NAMALWA (cell line): ENCODE measurements around the gene HSF2.

ENCODE experiments used
- DNase-seq: peaks from one replicate; pipeline ENCODE4 v3.0.0-alpha.2; 2015; ENCODE audit warnings: low spot score

HSF2 gene

DNA sequence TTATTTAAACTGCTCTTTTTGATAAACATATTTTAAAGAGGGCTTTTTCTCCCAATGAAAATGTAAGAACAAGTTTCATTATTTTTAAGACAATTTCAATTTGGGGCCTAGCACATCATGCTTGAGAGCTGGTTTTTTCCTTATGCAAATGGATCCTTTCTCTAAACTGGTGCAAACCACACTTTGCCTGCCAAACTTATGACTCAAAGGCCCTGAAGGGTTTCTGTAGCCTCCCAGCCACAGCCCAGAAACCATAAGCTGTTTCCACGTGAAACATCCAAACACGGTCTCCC, 451 bp upstream of the HSF2 start:
- DNase-seq, result no peak

DNA sequence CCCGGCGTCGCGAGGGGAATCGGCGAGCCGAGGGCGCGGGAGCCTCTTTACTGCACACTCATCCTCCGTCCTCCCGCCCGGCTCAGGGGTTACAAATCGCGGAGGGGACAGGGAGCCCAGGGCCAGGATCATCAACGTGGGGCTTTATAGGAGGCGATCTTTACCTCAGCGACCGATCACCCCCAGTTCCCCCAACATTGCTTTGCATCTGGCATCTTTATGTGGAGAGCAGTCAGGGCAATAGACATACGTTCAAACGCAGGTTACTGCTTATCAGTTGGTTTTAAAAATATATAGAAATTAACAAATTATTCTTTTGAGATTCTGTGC, 634 bp downstream of the HSF2 start:
- DNase-seq, result peak; percentile 42

DNA sequence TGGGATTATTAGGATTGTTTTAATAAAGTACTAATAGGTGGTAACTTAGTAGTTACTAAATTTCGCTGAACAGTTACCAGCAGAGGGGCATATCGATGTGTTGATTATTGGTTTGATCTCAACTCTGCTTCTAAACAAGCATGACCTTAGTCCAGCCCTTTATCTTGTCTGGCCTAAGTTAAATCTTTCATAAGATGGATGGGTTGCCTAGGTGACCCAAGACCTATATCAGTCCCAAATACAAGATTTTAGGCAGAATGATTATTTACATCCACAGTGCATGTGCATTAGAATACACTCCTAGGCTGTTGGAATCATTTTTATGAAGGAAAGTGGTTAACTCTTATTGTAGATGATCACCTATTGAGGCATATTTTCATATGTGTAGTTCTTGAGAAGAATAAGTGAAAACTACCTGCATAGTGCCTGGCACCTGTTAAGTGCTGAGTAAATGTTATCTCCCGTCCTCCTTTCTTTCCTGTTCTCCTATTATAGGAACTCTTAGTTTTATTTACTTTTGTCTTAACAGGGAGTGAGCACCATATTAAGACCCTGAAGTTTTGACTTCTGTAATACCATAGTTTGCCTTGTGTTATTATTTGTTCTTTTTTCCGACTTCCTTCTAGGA, 1.1 kb downstream of the HSF2 start:
- peak; percentile 32 for DNase-seq

DNA sequence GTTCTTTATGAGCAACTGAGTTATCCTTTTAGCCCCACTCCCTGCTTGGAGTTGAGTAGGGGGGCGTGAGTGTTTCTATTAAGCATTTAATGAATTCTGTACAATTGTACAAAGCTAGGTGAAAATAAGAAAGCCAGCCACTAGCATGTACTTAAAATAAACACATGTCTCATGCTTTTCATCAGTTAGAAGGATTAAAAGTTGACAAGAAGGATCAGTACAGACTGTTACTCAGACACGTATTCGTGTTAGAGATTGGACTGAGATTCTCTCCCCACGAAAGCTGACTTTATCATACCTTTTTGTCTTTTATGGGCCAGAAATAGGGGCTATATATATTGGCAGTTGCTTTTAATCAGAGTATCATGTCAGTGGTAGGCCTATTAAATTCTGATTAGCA, 1.7 kb downstream of the HSF2 start:
- DNase-seq, result no peak

DNA sequence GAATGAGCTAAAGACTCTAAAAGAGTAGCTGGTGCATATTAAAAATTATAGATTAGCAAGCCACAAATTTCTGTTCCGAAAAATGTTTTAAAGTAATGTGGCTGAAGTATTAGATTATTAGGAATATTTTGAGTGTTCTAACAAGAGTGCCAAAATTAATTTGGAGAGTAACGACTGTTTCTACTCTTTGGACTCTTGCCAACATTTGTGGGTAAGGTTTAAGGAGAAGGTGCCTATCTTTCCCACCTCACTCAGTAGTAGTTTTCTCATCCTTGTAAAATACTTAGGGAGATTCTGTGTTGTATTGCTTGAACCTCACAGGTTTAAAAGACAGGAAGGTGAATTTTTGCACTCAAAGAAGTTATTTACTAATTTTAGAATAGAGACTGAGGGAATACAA, 5.0 kb downstream of the HSF2 start:
- DNase-seq, result no peak

DNA sequence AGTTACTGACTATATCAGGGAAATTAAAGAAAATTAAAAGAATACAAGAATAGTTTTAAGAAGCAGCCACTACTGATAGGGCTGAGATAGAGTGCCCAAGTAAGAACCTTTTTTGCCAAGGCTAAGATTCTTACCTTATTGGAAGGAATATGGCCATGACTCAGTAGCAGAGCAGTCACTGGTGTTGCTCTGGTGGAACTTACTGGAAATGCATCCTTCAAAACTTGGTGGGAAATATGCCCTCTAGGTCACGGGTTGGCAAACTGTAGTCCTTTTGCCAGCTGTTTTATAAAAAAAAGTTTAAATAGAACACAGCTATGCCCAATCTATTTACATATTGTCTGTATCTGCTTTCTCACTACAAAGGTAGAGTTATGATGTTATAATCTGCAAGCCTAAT, 6.0 kb downstream of the HSF2 start:
- DNase-seq, result peak; percentile 13

DNA sequence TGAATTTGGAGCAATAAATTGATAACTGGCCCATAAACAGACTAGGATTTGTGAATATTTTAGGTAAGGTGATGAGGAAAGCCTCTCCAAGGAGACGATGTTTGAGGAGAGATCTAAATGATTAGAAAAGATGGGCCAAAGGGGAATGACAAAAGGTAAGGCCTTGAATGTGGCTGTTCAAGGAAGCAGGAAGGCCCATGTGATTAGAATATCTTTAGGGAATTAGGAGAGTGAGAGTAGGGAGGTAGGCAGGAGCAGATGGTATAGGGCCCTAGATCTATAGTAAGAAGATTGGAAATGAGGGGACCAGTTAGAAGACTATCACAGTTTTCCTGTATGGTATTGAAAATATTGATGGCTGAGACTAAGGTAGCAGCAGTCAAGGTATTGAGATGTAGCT, 6.7 kb downstream of the HSF2 start:
- DNase-seq, result no peak

DNA sequence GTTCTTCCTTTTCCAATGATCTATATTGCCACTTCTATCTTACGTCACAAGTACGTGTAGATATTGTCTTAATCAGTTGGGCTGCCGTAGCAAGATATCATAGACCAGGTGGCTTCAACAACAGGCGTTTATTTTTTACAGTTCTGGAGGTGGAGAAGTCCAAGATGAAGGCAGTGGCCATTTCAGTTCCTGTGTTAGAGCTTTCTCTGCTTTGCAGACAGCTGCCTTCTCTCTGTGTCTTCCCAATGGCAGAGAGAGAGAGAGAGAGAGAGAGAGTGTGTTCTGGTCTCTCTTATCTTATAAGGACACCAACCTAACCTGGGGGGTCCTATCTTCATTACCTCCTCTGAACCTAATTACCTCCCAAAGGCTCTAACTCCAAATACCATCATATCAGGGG, 8.3 kb downstream of the HSF2 start:
- DNase-seq, result no peak

DNA sequence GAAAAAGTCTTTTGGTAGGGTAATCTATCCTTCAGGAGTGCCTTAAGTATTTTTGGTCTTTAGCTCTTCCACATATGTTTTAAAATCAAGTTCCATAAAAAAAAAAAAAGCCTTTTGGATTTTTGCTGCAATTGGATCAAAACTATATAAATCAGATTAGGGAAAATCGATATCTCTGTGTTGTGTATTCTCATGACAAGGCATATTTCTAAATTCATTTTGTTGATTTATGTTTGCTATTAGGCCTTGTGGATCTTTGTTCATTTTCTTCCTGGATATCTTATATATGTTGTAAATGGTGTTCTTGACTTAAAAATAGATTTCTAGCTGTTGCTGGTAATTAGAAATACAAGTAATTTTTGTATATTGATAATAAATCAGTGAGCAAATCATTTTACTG, 8.8 kb downstream of the HSF2 start:
- DNase-seq, result no peak

DNA sequence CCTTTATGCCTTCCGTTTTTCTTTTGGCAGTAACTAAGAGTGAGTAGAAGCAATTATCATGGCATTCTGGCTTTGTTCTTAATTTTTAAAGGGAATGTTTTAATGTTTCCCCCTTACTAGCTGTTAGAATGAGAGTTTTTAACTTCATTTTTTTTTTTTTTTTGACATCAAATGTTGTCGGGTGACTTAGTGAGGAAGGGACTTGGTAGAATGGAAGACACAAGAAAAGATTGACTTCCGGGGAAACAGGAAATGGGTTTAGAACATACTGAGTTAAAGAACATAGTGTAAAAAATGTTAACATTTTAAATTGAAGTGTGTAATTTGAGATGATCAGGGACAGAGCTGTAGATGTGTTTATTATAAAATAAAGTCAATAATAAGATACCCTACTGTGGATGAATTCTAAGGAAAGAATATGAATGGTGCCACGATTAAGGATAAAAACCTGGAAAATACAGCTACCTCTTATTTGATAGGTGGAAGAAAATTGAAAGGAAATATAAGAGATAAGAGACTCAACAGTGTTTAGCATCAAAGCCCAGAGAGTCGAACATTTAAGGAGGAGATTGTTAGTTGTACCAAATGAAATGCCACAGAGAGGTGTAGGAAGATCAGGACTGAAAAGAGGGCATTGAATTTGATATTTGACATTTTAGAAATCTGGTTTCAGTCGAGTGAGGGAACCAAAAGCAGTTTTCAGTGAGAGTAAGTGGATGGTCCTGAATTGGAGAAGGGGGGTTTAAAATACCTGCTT, 9.4 kb downstream of the HSF2 start:
- DNase-seq, result no peak

DNA sequence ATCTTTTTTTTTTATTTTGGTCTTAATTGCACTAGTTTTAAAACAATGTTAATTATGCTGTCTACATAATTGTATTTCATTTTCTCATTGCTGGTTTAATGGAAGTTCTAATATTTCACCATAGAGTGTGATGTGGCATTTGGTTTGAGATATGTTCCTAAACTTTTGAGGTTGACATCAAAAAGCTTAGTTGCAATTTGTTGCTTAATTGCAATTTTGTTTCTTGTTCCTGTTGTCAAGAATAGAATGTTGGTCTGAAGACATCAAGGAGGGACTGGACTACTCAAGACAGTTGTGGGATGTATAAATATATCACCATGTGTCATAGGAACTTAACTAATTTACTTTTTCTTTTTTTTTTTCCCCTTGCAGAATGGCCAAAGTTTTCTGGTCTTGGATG, 12.5 kb downstream of the HSF2 start:
- DNase-seq, result no peak

DNA sequence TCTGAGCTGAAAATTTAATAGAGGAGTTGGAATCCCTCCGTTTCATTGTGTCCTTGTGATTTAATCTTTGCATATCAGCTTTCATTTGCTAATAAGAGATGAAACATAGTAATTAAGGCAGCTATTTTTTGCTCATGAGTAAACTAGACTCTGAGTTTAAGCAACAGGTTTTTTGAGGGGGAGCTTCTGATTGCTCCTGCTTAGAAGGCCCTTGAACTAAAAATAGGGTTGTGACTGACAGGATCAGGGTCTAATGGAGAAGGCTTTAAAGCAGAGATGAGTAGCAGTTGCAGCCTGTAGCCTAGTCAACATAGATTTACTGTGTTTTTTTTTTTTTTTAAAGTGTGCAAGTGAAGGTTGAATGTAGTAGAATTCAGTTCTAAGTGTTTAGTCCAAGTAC, 17.4 kb downstream of the HSF2 start:
- no peak for DNase-seq

DNA sequence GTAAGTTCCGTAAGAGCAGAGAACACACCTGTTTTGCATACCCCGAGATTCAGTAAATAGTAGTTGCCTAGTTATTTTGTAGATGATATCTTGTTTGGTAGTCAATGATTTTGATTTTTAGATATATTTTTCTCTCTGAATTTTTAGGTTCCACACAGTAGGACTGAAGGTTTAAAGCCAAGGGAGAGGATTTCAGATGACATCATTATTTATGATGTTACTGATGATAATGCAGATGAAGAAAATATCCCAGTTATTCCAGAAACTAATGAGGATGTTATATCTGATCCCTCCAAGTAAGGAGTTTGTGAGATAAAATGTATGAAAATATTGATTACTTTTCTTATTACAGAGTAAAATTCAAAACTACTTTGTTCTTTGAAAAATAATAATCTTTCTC, 22.6 kb downstream of the HSF2 start:
- no peak for DNase-seq

DNA sequence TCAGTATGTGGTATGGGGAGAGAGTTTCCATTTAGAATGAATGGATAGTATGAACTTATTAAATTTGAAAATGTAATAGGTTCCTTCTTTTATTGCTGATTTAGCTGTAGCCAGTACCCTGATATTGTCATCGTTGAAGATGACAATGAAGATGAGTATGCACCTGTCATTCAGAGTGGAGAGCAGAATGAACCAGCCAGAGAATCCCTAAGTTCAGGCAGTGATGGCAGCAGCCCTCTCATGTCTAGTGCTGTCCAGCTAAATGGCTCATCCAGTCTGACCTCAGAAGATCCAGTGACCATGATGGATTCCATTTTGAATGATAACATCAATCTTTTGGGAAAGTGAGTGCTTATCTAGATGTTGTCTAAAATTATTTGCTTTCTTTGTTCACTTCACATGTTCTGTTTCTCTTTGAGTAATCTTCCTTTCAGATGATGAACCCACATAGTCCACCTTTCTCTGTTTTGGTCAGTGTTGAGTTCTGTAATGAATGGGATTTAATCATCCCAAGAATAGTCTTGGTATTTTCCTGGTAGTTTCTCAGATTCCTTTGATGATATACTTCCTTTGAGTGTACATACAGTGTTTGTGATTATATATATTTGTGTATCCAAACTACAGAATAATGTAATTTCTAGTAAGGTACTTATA, 23.3 kb downstream of the HSF2 start:
- DNase-seq, result no peak

DNA sequence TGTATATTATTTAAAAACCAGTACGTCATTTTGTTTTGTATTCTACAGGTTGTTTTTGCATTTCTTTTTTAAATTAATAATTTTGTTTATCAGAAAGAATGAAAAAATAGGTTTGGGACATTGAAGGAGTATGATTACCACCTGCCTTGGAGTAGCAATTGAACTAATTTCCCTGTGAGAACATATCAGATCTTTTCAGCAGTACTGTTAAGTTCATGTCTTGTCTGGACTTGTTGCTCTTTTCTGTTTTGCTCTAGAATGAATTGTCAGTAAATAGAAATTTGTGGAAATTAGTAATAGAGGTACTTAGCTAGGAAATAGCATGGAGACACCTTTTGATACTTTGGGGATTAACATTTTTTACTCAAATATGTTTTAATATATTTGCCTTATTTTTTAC, 24.3 kb downstream of the HSF2 start:
- DNase-seq, result no peak

DNA sequence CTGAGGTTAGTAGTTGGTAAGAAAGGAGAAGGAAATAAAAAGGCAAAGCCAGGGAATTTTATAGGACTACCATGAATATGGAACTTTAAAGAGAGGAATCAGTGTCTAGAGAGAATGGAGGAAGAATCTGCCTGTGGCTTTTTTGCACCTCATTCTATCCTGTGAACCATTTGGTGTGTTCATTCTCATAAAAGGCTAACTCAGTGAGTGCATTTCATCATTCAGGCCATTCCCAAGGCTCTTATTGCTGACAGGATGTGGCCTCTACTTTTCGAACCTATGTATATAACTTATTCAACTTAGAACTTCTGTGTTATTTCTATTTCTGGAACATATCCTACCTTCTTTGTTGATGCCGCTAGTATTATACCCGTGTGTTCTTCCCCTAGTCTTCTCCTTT, 27.1 kb downstream of the HSF2 start:
- DNase-seq, result no peak

DNA sequence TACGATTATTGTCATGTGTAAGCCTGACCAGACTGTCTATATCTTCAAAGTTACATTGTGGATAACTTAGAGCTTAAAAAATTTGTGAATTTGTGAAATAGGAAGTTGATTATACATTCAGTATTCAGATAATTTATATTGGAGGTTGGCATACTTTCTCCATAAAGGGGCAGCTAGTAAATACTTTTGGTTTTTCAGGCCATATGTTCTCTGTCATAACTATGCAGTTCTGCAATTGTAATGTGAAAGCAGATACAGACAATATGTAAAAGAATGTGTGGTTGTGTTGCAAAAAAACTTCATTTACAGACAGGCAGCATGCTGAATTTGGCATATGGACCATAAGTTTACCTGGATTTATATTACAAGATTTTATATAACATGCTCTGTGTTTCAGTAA, 29.3 kb downstream of the HSF2 start:
- DNase-seq, result no peak

DNA sequence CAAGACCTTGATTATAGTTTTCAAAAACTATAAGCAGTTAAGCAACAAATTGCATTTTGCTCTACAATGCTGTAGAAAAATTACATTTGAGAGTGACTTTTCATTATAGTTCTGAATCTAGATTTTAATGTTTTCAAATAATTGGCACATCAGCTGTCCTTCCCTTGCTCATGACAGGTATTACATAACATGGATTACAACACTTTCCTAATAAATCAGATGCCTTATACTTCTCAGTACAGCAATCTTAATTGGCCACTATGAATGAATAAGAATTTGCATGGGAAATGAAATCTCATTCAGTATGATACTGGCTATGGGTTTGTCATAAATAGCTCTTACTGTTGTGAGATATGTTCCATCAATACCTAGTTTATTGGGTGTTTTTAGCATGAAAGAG, 29.9 kb downstream of the HSF2 start:
- no peak for DNase-seq

DNA sequence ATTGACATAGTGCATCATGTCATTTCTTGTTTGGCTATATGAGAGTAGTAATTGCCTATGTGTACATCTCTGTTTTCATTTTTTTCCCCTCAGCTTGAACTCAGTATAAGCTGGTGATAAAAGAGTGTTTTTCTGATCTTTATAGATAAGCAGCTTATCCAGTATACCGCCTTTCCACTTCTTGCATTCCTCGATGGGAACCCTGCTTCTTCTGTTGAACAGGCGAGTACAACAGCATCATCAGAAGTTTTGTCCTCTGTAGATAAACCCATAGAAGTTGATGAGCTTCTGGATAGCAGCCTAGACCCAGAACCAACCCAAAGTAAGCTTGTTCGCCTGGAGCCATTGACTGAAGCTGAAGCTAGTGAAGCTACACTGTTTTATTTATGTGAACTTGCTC, 32.3 kb downstream of the HSF2 start:
- no peak for DNase-seq

DNA sequence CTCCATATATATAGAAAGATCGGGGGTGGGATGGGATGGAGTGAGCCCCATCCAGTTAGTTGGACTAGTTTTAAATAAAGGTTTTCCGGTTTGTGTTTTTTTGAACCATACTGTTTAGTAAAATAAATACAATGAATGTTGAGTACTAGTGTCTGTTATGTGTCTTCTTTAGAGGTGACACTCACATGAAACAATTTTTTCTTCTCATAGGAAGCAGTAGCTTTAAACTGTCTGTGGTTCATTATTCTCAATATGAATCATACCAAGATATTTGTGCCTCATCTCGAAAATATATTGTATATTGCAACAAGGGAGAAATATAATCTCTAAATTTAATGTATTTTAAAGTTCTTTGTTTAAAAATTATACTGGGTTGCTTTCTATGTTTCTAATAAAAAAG, 33.4 kb downstream of the HSF2 start:
- no peak for DNase-seq

DNA sequence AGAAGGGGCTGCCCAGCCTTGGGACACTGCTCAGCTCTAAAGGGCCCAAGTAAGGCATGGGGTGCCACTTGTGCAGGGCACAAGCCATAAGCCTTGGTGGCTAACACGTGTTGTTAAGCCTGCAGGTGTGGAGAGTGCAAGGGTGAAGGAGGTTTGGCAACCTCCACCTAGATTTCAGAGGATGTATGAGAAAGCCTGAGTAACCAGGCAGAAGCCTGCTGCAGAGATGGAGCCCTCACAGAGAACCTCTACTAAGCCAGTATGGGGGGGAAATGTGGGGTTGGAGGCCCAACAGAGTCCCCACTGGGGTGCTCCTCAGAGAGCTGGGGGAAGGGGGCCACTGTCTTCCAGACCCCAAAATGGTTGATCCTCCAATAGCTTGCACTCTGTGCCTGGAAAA, 39.5 kb downstream of the HSF2 start:
- DNase-seq, result no peak

DNA sequence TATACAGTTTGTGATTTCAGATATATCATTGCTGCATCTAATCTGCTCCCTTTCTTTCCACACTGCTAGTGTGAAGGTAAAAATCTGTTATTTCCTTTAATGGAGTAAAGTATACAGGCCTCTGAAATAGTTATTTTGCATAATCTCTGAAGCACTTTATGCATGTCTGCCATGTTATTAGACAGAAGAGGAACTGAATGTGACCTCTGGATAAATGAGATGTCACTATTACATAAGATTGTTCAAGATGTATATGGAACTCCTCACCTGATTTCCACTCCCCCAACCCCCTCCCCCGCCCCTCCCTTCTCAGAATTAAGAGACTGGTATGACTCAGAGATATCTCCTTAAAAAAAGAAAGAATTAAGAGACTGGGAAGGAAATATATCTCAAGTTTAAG, 45.8 kb downstream of the HSF2 start:
- DNase-seq, result no peak

DNA sequence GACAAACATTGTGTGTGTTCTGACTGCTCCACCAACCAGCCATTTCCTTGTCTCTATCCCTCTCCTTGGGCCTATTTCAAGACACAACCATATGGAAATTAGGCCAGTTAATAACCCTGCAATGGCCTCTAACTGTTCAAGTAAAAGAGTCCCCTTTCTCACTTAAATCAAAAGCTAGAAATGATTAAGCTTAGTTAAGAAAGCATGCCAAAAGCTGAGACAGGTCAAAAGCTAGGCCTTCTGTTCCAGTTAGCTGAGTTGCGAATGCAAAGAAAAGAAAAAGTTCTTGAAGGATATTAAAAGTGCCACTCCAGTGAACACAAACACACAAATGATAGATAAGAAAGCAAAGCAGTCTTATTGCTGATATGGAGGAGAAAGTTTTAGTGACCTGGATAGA, 49.6 kb downstream of the HSF2 start:
- no peak for DNase-seq

DNA sequence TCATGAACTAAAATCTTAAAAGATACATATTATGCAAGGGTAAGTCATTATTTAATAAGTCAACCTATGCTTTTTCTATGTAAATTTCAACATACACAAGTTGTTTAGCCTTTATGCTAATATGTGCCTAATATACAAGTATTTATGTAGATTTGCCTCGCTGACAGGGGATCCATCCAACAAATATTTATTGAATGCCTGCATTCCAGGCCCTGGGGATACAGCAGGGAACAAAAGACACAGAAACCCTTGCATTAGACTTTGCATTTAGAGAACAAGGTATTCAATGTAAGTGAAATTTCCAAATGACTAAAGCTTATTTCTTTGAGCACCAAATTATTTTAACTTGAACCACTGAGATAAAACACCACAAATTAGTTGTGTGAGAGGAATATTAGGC, 53.1 kb downstream of the HSF2 start:
- DNase-seq, result no peak
